HCT116 (cell line): ENCODE measurements around the gene SPG21. TPM values are rescaled to one million over a fixed set of nuclear protein-coding genes. Genes with fewer than 3 reads are reported as not detected.

ENCODE experiments used
- ATAC-seq: fragments of 200-7000 bp; cut with Tn5 transposase; 2 replicates; pipeline ENCODE4 v1.9.1; 2020; ENCODE audit warnings: mild to moderate bottlenecking, moderate library complexity
- BruUV-seq: library from RNA; stranded (reverse); fragments of 400-500 nt; replicated peaks from 2 replicates; lab custom pipeline; 2021; lab: Mats Ljungman, UMichigan
- CTCF ChIA-PET: fragments of 300-600 bp; sonication (Branson Sonifier 250); formaldehyde crosslinking; loops from one replicate; lab custom pipeline; 2021; ENCODE audit warnings: antibody characterized with exemption; lab: Charles Lee
- POLR2A ChIA-PET: fragments of 300-600, 350-600 bp; sonication (Branson Sonifier 250); formaldehyde crosslinking; loops from one replicate; lab custom pipeline; 2021; ENCODE audit warnings: antibody characterized with exemption; lab: Charles Lee
- RAD21 ChIA-PET, 2 experiments: fragments of 300-600 bp; sonication (Branson Sonifier 250); formaldehyde crosslinking; loops; one replicate each; lab custom pipeline; 2023; ENCODE audit warnings: low total read pairs in 2 of 2; ENCODE audit not compliant: uncharacterized antibody in 2 of 2, unreplicated experiment in 2 of 2, low non-redundant PET in 1 of 2; lab: Charles Lee
- DNase-seq: peaks from one replicate; pipeline ENCODE4 v3.0.0-alpha.2; 2010; ENCODE audit warnings: low read depth, low spot score
- H2AFZ ChIP-seq: fragments of 200-600 bp; shearing (Covaris generic), sonication (generic); 2 replicates; pipeline ENCODE4 v1.6.1; 2017; ENCODE audit warnings: low read depth, mixed run types, mixed read lengths, antibody characterized with exemption, low read length; ENCODE audit not compliant: poor library complexity, severe bottlenecking
- H3K27ac ChIP-seq: 2 replicates; pipeline ENCODE4 v1.5.1; 2012; ENCODE audit warnings: low read depth, low read length
- H3K27me3 ChIP-seq: fragments of 200-600 bp; sonication (generic); 2 replicates; pipeline ENCODE4 v1.6.1; 2016; ENCODE audit warnings: mixed run types, low read length, mixed read lengths; ENCODE audit not compliant: insufficient read depth
- H3K36me3 ChIP-seq, 2 experiments: fragments of 200-500 bp in 1 of 2; fragments of 200-600 bp in 1 of 2; sonication (Bioruptor generic) in 1 of 2; sonication (generic) in 1 of 2; 2 replicates each; pipeline versions ENCODE4 v1.5.1 to v1.6.1; 2014 to 2016; ENCODE audit warnings: low read length in 2 of 2, inconsistent platforms in 1 of 2, mixed read lengths in 1 of 2, mixed run types in 1 of 2; ENCODE audit not compliant: insufficient read depth in 2 of 2, control insufficient read depth in 1 of 2
- H3K4me1 ChIP-seq, 2 experiments: fragments of 200-600 bp in 1 of 2; sonication (generic) in 1 of 2; 2 replicates each; pipeline versions ENCODE4 v1.5.1 to v1.6.1; 2012 to 2017; ENCODE audit warnings: low read length in 2 of 2, inconsistent platforms in 1 of 2, mild to moderate bottlenecking in 1 of 2, mixed read lengths in 1 of 2, mixed run types in 1 of 2, moderate library complexity in 1 of 2; ENCODE audit not compliant: insufficient read depth in 2 of 2, control insufficient read depth in 1 of 2
- H3K4me2 ChIP-seq: fragments of 200-600 bp; sonication (generic); 2 replicates; pipeline ENCODE4 v1.6.1; 2017; ENCODE audit warnings: mixed run types, low read length, mixed read lengths
- H3K4me3 ChIP-seq, 2 experiments: fragments of 200-600 bp in 1 of 2; sonication (generic) in 1 of 2; replicated peaks in 1 of 2; 2 replicates each; pipeline ENCODE4 v1.5.1; 2011 to 2016; ENCODE audit warnings: low read length in 2 of 2, control low read depth in 1 of 2, low read depth in 1 of 2, mild to moderate bottlenecking in 1 of 2, mixed read lengths in 1 of 2, mixed run types in 1 of 2
- H3K79me2 ChIP-seq: fragments of 200-600 bp; sonication (generic); 2 replicates; pipeline ENCODE4 v1.6.1; 2017; ENCODE audit warnings: mild to moderate bottlenecking, mixed run types, low read length, moderate library complexity, mixed read lengths; ENCODE audit not compliant: insufficient read depth
- H3K9ac ChIP-seq: fragments of 200-600 bp; sonication (generic); 2 replicates; pipeline ENCODE4 v1.6.1; 2016; ENCODE audit warnings: low read length, mixed read lengths
- H3K9me2 ChIP-seq: fragments of 200-600 bp; sonication (generic), shearing (Covaris generic); 2 replicates; pipeline ENCODE4 v1.6.1; 2017; ENCODE audit warnings: mixed run types, mild to moderate bottlenecking, moderate library complexity; ENCODE audit not compliant: insufficient read depth
- H3K9me3 ChIP-seq, 2 experiments: fragments of 200-500 bp in 1 of 2; fragments of 200-600 bp in 1 of 2; sonication (Bioruptor generic) in 1 of 2; sonication (generic) in 1 of 2; 2 replicates each; pipeline ENCODE4 v1.6.1; 2014 to 2017; ENCODE audit warnings: low read length in 2 of 2, mixed read lengths in 2 of 2, inconsistent platforms in 1 of 2, low read depth in 1 of 2, mild to moderate bottlenecking in 1 of 2, mixed run types in 1 of 2, moderate library complexity in 1 of 2; ENCODE audit not compliant: control insufficient read depth in 1 of 2, insufficient read depth in 1 of 2
- H4K20me1 ChIP-seq: fragments of 200-600 bp; sonication (generic), shearing (Covaris generic); 2 replicates; pipeline ENCODE4 v1.6.1; 2017; ENCODE audit warnings: mixed run types, mild to moderate bottlenecking, moderate library complexity; ENCODE audit not compliant: insufficient read depth
- CBX3 ChIP-seq: IDR thresholded peaks from 2 replicates; pipeline ENCODE4 v1.6.1; 2012; ENCODE audit warnings: low read depth
- CEBPB ChIP-seq: IDR thresholded peaks from 2 replicates; pipeline ENCODE4 v1.6.1; 2012; ENCODE audit warnings: low read depth
- EGR1 ChIP-seq: IDR thresholded peaks from 2 replicates; pipeline ENCODE4 v1.6.1; 2012; ENCODE audit warnings: low read depth
- EZH2 ChIP-seq: fragments of 200-600 bp; sonication (generic); IDR thresholded peaks from 2 replicates; pipeline ENCODE4 v1.6.1; 2017; ENCODE audit warnings: antibody characterized with exemption, mixed run types
- EZH2phosphoT487 ChIP-seq: fragments of 200-600 bp; IDR thresholded peaks from 2 replicates; pipeline ENCODE4 v1.6.1; 2018; ENCODE audit warnings: antibody characterized with exemption, borderline replicate concordance
- POLR2A ChIP-seq: IDR thresholded peaks from 2 replicates; pipeline ENCODE4 v1.7.0; 2011; ENCODE audit warnings: borderline replicate concordance; ENCODE audit not compliant: insufficient read depth, insufficient read length; ENCODE audit errors: extremely low read depth
- POLR2AphosphoS5 ChIP-seq: IDR thresholded peaks from 2 replicates; pipeline ENCODE4 v1.6.1; 2011; ENCODE audit warnings: mild to moderate bottlenecking, low read depth, low read length, moderate library complexity
- SRF ChIP-seq: IDR thresholded peaks from 2 replicates; pipeline ENCODE4 v1.6.1; 2012; ENCODE audit warnings: low read depth
- TCF7L2 ChIP-seq: IDR thresholded peaks from 2 replicates; pipeline ENCODE4 v1.7.0; 2011; ENCODE audit warnings: borderline replicate concordance, inconsistent platforms; ENCODE audit not compliant: insufficient read depth, insufficient read length; ENCODE audit errors: extremely low read depth
- YY1 ChIP-seq: IDR thresholded peaks from 2 replicates; pipeline ENCODE4 v1.6.1; 2011; ENCODE audit warnings: low read length, low read depth, moderate library complexity, mild to moderate bottlenecking; ENCODE audit not compliant: insufficient replicate concordance; ENCODE audit errors: extremely low read depth
- ZNF274 ChIP-seq: fragments of 200-500 bp; sonication (Bioruptor generic); IDR thresholded peaks from 2 replicates; pipeline ENCODE4 v1.6.1; 2014; ENCODE audit warnings: mild to moderate bottlenecking, low read depth, low read length, inconsistent platforms
- intact Hi-C: fragments of 100-400 bp; cut with micrococcal nuclease; formaldehyde crosslinking; loops from 2 replicates; pipeline ENCODE4 v1.10.0; 2022
- total RNA-seq: library from RNA; stranded (reverse); gene quantifications from one replicate; pipeline ENCODE4 v1.2.1, GENCODE V29; 2021; ENCODE audit not compliant: unreplicated experiment
- TF ChIP-seq, protein P1 (sequence below): IDR thresholded peaks from 2 replicates; pipeline ENCODE4 v1.6.1; 2012
- TF ChIP-seq, protein P2 (sequence below): IDR thresholded peaks from 2 replicates; pipeline ENCODE4 v1.6.1; 2011; ENCODE audit warnings: mild to moderate bottlenecking, low read length, moderate library complexity; ENCODE audit not compliant: insufficient replicate concordance; ENCODE audit errors: extremely low read depth

Gene SPG21
- total RNA-seq, 1 experiment from 2014 or later: 72.7 TPM

DNA sequence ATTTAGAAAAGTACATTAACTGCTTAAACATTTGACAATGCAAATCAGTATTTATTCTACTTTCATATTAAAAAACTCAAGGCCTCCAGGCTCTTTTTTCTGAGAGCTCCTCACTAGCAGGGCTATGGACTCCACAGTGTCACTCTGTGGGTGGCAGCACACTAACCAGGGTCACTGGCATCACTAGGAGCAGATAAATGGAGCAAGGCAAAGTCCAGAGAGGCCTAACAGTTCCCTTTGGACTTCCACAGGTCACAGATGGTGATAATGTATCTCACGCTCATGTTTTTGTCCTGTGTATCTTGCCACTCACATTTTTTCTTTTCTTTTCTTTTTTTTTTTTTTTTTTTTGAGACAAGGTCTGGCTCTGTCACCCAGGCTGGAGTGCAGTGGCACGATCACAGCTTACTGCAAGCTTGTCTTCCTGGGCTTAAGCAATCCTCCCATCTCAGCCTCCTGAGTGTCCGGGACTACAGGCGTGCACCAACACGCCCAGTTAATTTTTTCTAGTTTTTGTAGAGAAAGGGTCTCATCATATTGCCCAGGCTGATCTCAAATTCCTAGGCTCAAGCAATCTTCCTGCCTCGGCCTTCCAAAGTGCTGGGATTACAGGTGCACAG is 7.8 kb downstream of the SPG21 start:
- Histone ChIP-seq H3K9me2 (no peaks in the 10 kb centered on the region), H3K4me2 (no peak overlapping the region), H3K9ac (no peak overlapping the region), H3K79me2 (peaks cover 5% of the 10 kb centered on the region; the same call in 1 of the 2 replicates), H3K27ac (no peak overlapping the region), H3K4me3 (no peak overlapping the region), H2AFZ (no peak overlapping the region), H3K4me1 (peaks cover 0 to 13% of the 10 kb centered on the region in 2 experiments; a peak in 1 of 4 replicates), H3K9me3 (no peaks in the 10 kb centered on the region), H4K20me1 (peaks cover 4% of the 10 kb centered on the region; the same call in 1 of the 2 replicates), H3K36me3 (peaks cover 6 to 13% of the 10 kb centered on the region in 2 experiments; a peak in 3 of 4 replicates), H3K27me3 (no peaks in the 10 kb centered on the region)
- CTCF ChIA-PET: interaction anchor here (1.2 kb wide), 1 partner anchor 251 kb away, joined by 3 read pairs; no protein-coding TSS in a partner anchor
- POLR2A ChIA-PET: interaction anchor here (0.7 kb wide), 1 partner anchor 116 kb away, joined by 3 read pairs; no protein-coding TSS in a partner anchor
- no peak for ATAC-seq
- no peak for DNase-seq
- intact Hi-C loops: no loop called here
- TF ChIP-seq POLR2AphosphoS5 (no peak), TCF7L2 (no peak), CEBPB (no peak), SRF (no peak), POLR2A (no peak)
- no TSS peak for BruUV-seq
- RAD21 ChIA-PET: interaction anchor here in 1 of 2 experiments (0.7 kb wide), 1 partner anchor 750 kb away, joined by 4 read pairs; no protein-coding TSS in a partner anchor

DNA sequence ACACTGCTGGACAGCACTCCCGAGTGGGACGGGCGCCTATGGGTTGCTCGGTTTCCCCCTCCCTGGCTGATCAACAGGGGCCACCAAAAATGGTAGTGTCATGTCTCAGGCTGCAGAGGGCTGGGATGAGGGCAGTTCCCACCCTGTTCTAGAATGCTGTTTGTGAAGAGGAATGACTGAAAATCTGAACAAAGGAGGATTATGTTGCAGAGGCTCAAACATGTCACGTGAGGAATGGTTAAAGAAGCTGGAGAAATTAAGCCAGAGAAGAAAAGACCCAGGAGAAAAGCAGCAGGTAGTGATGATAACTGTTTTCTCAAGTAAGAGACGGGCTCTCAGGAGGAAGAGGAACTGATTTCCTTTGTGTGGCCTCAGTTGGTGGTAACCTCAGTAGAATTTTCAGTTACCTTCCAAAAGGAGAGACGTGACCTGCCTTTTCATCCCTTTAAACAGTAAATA is 10.4 kb downstream of the SPG21 start:
- no peaks in the 10 kb centered on the region for H4K20me1 ChIP-seq
- intact Hi-C loops: no loop called here
- ChIA-PET POLR2A (interaction anchor here (0.7 kb wide), 1 partner anchor 182 kb away, joined by 3 read pairs; no protein-coding TSS in a partner anchor), CTCF (no interaction called here), RAD21 (no interaction called here)
- no TSS peak for BruUV-seq
- DNase-seq (no peak), ATAC-seq (no peak)
- no peak overlapping the region for H3K4me3 ChIP-seq
- H3K9me3 ChIP-seq: no peaks in the 10 kb centered on the region
- no peaks in the 10 kb centered on the region for H3K9me2 ChIP-seq
- no peaks in the 10 kb centered on the region for H3K27me3 ChIP-seq
- H3K36me3 ChIP-seq: peaks cover 14 to 17% of the 10 kb centered on the region in 2 experiments
- H2AFZ ChIP-seq: no peak overlapping the region
- no peak overlapping the region for H3K27ac ChIP-seq
- H3K9ac ChIP-seq: no peak overlapping the region
- H3K4me1 ChIP-seq: peaks cover 0 to 13% of the 10 kb centered on the region in 2 experiments; a peak in 1 of 4 replicates
- 0 out of 2 replicates have a peak, but pooled peaks cover 5% of the 10 kb centered on the region for H3K79me2 ChIP-seq
- H3K4me2 ChIP-seq: no peak overlapping the region
- TF ChIP-seq EZH2phosphoT487 (no peak), SRF (no peak), EZH2 (no peak), ZNF274 (no peak), POLR2A (no peak), TCF7L2 (no peak), POLR2AphosphoS5 (no peak), EGR1 (no peak), YY1 (no peak), CBX3 (no peak)
- TF ChIP-seq, protein P1, sequence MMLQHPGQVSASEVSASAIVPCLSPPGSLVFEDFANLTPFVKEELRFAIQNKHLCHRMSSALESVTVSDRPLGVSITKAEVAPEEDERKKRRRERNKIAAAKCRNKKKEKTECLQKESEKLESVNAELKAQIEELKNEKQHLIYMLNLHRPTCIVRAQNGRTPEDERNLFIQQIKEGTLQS: no peak
- TF ChIP-seq, protein P2, sequence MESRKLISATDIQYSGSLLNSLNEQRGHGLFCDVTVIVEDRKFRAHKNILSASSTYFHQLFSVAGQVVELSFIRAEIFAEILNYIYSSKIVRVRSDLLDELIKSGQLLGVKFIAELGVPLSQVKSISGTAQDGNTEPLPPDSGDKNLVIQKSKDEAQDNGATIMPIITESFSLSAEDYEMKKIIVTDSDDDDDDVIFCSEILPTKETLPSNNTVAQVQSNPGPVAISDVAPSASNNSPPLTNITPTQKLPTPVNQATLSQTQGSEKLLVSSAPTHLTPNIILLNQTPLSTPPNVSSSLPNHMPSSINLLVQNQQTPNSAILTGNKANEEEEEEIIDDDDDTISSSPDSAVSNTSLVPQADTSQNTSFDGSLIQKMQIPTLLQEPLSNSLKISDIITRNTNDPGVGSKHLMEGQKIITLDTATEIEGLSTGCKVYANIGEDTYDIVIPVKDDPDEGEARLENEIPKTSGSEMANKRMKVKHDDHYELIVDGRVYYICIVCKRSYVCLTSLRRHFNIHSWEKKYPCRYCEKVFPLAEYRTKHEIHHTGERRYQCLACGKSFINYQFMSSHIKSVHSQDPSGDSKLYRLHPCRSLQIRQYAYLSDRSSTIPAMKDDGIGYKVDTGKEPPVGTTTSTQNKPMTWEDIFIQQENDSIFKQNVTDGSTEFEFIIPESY: no peak
